ENCODE measurements around the gene IL13RA1.
"Not testable (repeated sequence)": the region's sequence is repeated elsewhere in the genome, so short reads cannot be mapped to it uniquely, and the experiment has no call there.

The IL13RA1 gene

GRCh38 chrX:118729042-118729652 lies 1.7 kb downstream of the IL13RA1 start:
- no peak for DNase-seq (ENCODE audit: low read depth)

- DNase-seq (ENCODE audit: low read depth), result no peak
Observed at GRCh38 chrX:118730500-118731247, 3.3 kb downstream of the IL13RA1 start.

- not testable (repeated sequence) for DNase-seq (ENCODE audit: low read depth)
Observed at GRCh38 chrX:118732551-118732950, 5.1 kb downstream of the IL13RA1 start.

GRCh38 chrX:118734909-118735308 lies 7.5 kb downstream of the IL13RA1 start:
- DNase-seq (ENCODE audit: low read depth), result no peak

GRCh38 chrX:118736394-118737010 lies 9.1 kb downstream of the IL13RA1 start:
- no peak for DNase-seq (ENCODE audit: low read depth)

GRCh38 chrX:118739577-118739976 lies 12.2 kb downstream of the IL13RA1 start:
- DNase-seq (ENCODE audit: low read depth), result no peak

GRCh38 chrX:118740276-118740889 lies 13.0 kb downstream of the IL13RA1 start:
- no peak for DNase-seq (ENCODE audit: low read depth)

GRCh38 chrX:118742176-118742575 lies 14.8 kb downstream of the IL13RA1 start:
- no peak for DNase-seq (ENCODE audit: low read depth)

GRCh38 chrX:118745570-118745969 lies 18.2 kb downstream of the IL13RA1 start:
- no peak for DNase-seq (ENCODE audit: low read depth)

- DNase-seq (ENCODE audit: low read depth), result no peak
Observed at GRCh38 chrX:118751950-118752783, 24.8 kb downstream of the IL13RA1 start.

GRCh38 chrX:118755633-118756032 lies 28.2 kb downstream of the IL13RA1 start:
- no peak for DNase-seq (ENCODE audit: low read depth)

- DNase-seq (ENCODE audit: low read depth), result no peak
Observed at GRCh38 chrX:118756101-118756500, 28.7 kb downstream of the IL13RA1 start.

GRCh38 chrX:118758511-118758910 lies 31.1 kb downstream of the IL13RA1 start:
- DNase-seq (ENCODE audit: low read depth), result no peak

GRCh38 chrX:118760025-118760424 lies 32.6 kb downstream of the IL13RA1 start:
- no peak for DNase-seq (ENCODE audit: low read depth)

GRCh38 chrX:118761939-118762707 lies 34.7 kb downstream of the IL13RA1 start:
- no peak for DNase-seq (ENCODE audit: low read depth)

GRCh38 chrX:118763489-118763888 lies 36.1 kb downstream of the IL13RA1 start:
- no peak for DNase-seq (ENCODE audit: low read depth)

- DNase-seq (ENCODE audit: low read depth), result no peak
Observed at GRCh38 chrX:118764122-118764521, 36.7 kb downstream of the IL13RA1 start.

GRCh38 chrX:118770133-118770760 lies 42.8 kb downstream of the IL13RA1 start:
- no peak for DNase-seq (ENCODE audit: low read depth)

- no peak for DNase-seq (ENCODE audit: low read depth)
Observed at GRCh38 chrX:118772051-118772450, 44.6 kb downstream of the IL13RA1 start.

GRCh38 chrX:118773782-118774181 lies 46.4 kb downstream of the IL13RA1 start:
- DNase-seq (ENCODE audit: low read depth), result no peak

- DNase-seq (ENCODE audit: low read depth), result no peak
Observed at GRCh38 chrX:118779581-118779980, 52.2 kb downstream of the IL13RA1 start.

Data from GM04504 (cell line).